HG02970 (cell line): ENCODE measurements around the gene UIMC1.

ENCODE experiments used
- ATAC-seq: cut with Tn5 transposase; IDR thresholded peaks from one replicate; pipeline ENCODE4 v1.9.1; 2021; ENCODE audit warnings: mild to moderate bottlenecking, moderate library complexity, moderate number of reproducible peaks; ENCODE audit not compliant: unreplicated experiment, low FRiP score

Gene UIMC1

DNA sequence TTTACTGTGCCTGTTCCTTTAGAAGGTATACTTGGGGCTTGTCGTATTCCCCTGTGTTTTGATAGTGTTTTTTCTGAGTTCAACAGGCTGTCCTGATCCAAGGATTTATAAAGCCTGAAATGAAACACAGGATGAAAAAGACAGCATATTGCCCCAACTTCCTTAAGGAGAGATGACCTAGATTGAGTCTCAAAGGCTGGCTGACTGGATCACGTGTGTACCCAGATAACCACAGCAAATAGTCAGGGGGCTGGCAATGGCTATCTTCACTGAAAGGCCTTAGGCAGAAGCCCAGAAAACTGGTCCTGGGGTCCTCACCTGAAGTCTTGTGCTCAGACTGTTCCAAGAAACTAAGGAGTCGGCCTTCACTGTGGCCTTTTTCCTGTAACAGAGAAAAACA lies 99.8 kb downstream of the UIMC1 start:
- ATAC-seq, result no peak

DNA sequence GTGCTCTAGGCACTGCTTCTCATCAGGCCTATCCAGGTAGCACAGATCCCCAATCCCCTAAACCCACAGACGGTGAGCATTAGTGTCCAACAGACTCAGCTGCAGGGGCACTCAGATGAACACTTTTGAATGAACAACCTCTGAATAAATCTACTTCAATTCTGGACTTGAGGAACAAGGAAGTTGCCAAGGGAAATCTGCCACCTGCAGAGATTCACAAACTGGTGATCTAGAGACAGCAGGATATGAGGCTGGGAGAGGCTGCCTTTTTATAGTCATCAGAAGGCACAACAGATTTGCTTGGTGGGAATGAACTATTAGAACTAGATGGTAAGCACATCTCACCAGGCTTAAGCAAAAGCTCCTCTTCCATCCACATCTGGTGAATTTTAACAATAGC lies 100.5 kb downstream of the UIMC1 start:
- ATAC-seq, result no peak

DNA sequence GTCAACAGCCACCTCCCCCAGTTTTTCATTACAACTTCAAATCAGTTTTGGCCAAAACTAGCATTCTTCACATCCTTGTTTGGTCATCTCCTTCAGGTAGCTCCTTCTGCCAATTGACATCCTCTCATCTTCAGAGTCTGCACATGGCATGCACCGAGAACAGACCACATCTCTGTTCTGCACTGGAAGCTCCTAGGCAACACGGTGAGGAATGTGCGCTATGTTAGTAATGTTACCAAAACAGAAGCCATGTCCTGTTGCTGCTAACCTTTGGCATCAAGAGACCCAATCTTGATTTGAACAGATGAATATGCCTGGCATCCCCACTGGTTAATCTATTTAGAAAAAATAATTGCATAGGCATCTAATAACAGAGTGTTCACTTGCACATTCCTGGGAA lies 102.3 kb downstream of the UIMC1 start:
- no peak for ATAC-seq

DNA sequence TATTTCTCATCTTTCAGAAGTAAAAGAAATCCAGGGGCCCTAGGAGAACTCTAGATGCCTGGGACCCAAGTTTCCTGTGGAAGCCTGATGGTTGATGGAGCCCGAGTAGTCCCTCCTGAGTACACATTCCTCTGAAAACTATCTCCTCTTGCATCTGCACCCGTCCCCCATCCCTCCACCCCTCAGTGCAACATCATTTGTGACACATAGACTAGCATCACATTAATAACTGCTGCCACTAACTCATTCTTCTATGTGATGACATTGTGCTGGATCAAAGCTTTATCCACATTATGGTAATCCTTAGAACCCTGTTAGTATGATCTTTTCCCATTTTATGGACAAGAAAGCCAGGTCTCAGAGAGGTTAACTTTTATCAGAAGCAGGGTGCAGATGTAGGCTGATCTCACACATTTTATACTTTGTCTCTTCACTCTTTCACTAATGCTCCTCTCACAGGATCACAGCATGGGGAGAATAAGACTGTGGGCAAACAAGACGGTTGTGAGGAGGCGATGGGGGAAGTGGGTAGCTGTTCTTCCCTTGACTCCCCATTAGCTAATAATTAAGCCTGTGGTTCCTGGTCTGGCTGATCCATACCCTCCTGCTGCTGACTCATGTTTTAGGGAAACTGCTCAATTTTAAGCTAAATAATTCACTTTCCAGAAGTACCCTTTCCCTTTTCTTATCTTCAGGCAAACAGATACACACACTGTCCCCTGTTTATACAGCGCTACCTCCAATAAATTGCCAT lies 103.5 kb downstream of the UIMC1 start:
- ATAC-seq, result no peak

DNA sequence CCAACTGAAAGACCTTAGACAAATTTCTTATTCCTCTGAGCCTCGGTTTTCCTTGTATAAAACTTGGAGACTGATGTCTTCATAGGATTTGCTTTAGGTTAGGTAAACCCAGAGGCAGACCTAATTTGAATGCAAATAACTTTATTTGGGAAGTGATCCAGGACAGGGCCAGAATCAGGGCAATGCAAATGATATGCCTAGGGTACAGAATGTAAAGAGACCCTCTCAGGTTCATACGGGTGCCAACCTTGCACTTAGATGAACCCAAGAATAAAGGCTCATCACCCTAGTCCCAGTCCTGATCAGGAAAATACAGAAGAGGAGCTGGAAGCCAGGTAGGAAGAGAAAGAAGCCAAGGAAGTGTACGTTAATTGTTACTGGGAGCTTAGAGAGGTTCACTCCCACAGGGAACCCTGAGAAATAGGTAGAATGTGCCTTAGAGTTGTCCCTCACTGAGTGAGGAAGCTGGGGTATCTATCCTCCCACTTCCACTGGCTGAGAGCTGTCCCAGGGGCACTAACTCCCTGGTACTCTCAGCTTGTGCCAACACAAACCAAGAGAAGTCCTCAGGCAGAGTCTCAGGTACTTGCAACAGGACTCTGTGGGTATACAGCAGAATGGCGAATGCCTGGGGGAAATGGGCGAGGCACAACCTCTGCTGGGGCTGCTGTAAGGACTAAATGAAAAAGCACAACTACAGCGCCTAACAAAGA lies 104.3 kb downstream of the UIMC1 start:
- ATAC-seq, result no peak

DNA sequence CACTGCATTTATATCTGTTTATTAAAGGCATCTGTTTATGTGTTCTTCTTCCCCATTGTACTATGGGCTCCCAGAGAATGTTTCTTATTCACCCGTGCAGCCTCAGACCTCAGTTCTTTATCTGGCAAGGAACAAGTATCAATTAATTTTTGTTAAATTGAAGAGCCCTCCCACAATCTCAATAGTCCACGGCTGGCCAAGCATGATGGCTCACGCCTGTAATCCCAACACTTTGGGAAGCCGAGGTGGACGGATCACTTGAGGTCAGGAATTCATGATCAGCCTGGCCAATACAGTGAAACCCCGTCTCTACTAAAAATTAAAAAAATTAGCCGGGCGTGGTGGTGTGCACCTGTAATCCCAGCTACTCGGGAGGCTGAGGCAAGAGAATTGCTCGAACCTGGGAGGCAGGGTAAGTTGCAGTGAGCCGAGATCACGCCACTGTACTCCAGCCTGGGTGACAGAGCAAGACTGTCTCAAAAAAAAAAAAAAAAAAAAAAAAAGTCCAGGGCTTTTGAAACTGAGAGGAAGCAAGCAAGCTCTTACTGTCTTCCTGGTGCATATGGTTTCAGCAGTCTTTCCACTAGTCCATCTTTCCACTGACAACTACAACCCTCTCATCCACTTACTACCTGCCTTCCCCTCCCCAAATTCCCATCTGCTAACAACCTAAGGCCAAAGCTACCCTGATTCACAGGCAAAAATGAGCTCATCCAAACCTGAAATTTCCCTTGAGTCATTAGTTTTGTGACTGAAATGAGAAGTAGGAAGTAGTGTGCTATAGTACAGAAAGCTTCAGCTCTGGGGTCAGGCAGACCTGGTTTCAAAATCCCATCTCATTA lies 105.1 kb downstream of the UIMC1 start:
- no peak for ATAC-seq

DNA sequence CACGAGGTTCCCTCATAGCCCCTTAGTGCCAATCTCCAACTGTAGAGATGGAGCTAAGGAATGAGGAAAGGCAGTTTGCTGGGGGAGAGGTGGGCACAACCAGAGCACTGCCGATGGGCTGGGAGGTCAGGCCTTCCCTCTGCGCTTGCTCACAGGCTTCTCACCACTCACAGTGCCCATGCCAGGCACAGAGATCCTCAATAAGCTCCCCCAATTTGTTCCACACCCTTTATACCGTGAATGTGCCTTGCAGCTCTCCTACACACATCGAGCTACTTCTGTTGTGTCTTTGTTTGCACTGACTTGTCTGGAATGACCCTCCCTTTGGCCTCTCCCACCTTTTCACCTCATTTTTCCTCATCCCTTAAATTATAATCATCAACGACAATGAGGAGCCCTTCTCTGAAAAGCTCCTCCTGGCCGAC lies 105.8 kb downstream of the UIMC1 start:
- no peak for ATAC-seq

DNA sequence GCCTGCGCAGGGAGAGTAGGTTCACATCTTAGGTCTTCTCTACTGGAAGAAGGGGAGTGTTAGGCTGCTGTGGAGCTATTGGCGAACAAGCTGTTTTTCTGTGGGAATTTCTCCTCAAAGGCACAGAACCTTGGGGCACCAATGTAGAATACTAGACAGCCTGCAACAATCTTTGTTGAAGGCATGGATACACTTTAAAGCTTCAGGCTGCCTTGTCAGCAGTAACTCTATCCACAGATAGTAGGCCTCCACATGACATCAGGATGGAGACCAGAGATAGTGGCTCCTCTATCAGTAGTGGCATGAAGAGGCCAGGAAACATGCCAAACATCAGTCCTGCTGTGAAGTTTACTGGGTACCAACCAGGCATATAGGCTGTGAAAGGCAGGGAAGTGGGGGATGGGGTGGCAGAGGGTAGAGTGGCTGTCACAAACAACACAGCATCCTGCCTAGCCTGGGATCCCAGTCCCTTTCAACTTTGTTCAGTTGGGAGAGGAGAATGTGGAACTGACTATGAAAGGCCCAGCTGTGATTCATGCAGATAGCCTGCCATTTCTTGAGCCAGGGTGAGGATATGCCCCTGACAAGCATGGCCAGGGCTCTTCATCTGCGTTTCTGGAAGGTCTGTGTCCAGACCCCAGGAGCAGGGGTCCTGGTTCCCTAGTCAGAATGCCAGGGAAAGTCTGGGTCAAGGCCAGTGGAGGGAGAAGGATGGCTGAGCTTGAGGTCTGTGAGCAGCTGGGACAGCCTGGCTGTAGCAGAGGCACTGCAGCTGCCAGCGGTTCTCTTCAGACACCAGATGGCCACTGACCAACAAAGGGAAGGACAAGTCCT lies 106.4 kb downstream of the UIMC1 start:
- no peak for ATAC-seq

DNA sequence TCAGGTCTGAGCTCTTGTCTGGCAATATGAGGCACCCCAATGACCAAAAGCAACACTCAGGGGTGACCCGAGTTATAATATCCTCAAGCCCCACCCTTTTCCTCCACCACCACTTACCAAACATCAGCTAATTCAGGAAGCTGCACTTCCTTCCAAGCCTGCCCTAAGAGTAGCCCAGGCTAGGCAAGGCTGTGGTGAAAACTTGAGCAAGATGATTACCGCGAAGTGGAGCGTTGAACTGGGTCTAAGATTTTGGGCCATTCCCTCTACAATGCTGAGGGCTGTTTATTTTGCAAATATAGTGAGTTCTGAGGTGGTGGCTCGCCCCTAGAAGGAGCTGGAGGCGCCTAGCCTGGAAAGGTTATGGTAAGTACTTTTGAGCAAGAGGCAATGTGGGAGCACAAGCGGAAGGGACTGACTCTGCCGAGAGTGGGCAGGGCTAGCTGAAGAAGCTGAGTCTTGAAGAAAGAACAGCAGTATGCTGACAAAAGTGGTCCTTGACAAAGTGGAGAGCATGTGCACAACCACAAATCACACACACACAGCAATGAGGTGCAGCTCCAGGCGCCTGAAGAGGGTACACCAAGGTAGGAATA lies 107.2 kb downstream of the UIMC1 start, which contains the start of gene HK3:
Gene HK3, minus strand, starts transcription at position 51 of the 596 bp plus-strand sequence. CDS start 3,187 bp downstream, outside the sequence.
- no peak for ATAC-seq

DNA sequence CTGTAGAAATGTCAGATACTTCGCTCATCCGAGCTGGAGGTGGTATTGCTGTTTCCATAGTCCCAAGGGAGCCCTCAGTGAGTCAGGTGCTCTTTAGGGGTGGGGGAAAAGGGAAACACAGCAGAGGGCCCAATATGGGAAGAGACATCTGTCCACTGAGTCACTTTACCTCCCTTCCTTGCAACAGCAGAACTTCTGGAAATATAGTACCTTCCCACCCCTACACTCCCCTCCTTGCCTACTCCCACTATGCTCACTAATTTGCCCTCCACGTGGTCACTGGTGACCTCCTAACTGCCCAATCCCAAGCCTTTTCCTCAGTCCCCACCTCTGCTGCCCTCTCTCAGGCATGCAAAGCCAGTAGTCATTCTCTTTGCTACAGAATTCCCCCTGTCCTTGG lies 109.3 kb downstream of the UIMC1 start:
- ATAC-seq, result no peak

DNA sequence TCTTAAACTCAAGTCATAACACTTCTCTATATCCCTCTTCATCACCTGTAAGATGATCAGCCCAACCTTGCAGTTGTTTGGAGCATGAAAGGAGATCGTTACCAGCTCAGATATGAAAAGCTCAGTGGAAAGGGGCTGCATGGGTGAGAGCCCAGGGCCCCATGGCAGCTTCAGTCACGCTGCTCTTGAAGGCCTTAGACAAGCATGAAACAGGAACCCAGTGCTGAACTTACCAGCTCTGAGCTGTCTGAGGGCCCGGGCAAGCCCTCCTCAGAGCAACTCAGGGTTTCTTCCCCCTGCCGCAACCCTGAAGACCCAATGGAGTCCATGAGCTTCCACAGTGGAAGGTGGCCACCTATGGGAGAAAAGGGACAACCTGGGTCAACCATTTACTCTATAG lies 110.7 kb downstream of the UIMC1 start:
- no peak for ATAC-seq

DNA sequence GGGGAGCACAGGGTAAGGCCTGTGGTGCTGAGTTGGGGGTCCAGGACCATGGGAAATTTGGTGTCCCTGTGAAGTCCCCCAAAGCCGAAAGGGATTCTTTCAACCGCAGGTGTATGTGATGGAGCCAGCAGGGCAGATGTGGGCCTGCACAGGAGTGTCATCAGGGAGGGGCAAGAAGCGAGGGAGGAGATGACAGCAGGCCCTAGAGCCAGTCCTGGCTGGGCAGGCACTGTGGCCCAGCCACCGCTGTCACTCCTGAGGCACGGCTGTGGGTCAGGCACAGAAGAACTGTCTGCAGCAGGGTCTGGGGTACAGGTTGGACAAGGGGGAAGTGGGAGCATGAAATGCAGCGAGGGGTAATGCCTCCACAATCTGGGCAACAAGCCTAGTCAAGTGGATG lies 112.3 kb downstream of the UIMC1 start:
- no peak for ATAC-seq

DNA sequence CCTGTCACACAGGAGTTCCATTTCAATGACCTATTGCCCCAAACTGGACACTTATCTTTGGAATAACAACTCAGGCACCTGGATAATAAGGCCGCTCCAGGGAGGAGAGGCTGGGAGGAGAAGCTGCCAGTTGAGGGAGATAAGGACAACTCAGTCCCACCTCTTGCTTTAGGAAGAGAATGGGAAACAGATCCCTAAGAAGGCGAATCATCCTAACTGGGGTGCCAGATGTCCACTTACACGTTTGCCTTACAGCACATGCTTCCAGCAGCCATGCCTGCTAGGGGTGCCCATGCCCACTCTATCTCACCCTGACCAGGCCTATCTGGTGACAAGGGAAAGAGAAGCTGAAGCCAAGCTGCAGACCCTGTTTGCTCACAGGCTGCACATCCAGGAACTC lies 113.9 kb downstream of the UIMC1 start:
- no peak for ATAC-seq

DNA sequence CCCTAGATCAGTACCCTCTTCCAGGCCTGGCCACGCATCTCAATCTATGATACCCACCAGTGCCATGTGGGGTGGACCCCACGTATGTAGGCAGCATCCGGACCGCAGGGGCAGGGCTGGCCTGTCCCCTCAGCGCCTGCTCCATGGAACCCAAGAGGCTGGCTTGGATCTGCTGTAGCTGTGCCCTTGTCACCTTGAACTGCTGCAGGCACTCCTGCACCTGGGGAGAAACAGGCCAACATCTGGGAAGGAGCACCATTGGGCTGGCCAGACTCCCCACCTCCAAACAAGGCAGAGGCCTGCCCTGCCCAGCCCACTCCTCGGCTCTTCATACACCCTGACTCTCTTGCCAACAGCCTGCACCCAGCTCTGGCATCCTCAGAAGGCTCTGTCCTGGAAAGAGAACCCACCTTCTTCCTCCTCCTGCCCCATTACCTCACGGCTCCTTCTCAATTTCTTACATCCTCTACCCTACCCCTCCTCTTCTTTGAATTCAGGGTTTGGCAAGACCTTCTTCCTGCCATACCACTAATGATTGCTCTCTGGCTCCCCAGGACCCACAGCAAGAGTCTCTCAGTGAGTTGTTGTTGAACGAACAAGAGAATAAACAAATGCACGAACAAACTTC lies 115.1 kb downstream of the UIMC1 start:
- no peak for ATAC-seq

DNA sequence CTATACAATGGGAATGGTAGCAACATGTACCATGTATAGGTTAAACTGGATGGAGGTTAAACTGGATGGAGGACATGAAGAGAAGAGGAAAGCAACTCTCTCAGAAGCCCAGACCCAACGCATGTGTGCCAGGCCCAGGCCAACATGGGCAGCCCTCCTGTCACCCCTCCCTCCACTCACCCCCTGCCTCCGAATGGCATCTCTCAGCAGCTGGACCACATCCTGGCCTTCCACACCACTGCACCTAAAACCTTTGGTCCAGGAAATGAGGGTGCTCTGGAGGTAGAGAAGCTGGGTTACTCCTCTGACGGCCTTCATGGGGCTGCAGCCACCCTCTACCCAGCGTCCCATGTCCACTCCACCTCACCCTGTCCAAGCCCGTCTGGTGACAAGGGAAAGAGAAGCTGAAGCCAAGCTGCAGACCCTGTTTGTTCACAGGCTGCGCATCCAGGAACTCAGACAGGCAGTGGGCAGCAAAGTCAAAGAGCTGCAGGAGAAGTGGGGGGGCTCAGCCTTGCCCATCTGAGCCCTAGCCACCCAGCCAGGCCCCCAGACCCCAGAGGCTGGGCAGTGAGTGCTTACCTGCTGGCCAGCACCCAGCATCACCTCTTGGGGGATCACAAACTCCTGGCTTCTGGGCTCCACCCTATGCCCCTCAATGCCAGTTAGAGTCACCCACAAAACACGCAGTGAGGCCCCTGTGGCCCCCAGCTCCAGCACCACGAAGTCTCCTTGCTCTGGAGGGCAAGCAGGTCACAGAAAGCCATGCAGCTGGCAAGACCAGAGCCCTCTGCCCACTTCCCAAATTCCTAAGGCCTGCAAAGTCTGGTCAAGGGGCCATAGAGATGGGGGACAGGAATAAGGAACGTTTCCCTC lies 115.9 kb downstream of the UIMC1 start:
- ATAC-seq, result no peak

DNA sequence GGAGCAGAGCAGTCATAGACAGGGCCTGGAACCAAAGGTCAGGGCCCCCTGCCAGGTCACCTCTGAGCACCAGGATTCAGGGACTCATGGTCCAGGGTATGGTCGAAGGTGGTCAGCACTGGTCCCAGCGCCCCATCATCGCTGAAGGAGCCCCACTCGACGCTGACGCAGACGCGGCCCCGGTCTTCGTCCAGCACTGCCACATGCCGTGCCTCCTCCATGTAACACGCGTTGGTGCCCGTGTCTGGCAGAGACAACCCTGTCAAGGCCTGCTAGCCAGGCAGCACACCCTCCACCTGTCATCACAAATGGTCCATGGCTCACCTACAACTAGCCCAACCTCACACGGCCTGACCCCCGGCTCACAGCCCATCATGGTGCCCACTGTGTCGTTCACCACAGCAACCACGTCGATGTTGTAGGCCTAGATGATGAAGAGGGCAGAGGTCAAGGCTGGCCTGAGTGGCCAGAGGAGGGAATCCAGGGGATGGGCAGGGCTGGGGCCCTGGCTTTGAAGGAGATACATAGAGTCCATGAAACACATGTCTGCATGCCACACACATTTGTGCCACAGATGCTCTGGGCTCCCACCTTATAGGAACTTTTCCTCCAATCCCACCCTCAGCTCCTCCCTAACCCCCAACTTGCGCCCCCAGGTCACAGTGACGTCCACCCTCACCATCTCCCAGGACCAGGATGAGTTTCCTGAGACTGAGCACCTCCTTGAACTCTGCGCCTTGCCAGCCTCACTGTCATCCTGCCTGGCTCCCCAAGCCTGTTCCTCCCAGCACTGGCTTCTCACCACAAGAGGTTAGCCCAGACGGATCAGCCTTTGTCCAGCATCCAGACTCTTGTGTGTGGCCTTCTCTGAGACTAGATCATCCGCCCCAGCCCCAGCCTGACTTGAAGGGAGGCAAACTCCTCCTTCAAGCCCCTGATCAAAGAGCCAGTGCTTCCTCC lies 117.0 kb downstream of the UIMC1 start:
- no peak for ATAC-seq

DNA sequence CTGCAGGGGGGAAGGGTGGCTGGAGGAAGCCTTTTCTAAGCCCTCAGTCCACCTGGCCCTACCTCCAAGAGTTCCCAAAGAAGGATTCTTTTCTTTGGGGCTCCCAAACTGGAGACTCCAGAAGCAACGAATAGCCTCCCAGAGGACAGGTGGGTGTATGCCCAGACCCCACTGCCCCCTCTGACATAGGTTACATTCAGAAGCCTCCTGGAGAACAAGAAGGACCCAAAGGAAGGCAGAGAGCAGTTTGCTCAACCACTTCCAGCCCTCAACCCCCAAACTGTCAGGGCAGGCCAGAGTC lies 117.8 kb downstream of the UIMC1 start:
- no peak for ATAC-seq
